CD14-positive monocyte (primary cell): Measurements from ENCODE around the gene RPS14. TPM values are rescaled to one million over a fixed set of nuclear protein-coding genes. Genes with fewer than 3 reads are reported as not detected.

ENCODE experiments used
- DNase-seq, 3 donors: peaks; one replicate each; pipeline ENCODE4 v3.0.0-alpha.2; 2011 to 2022
- H2AFZ ChIP-seq: 2 replicates; pipeline ENCODE4 v1.6.0; 2012; ENCODE audit warnings: mild to moderate bottlenecking, low read depth, low read length, inconsistent platforms; ENCODE audit not compliant: insufficient read depth, poor library complexity, severe bottlenecking
- H3K27ac ChIP-seq, 2 donors: 1 replicate in 1 of 2; 2 replicates in 1 of 2; pipeline ENCODE4 v1.5.1; 2012 to 2013; ENCODE audit warnings: low read length in 2 of 2, control low read depth in 1 of 2, inconsistent platforms in 1 of 2, low read depth in 1 of 2, mild to moderate bottlenecking in 1 of 2
- H3K27me3 ChIP-seq, 2 donors: one replicate each; pipeline versions ENCODE4 v1.6.0 to v1.6.1; 2011 to 2013; ENCODE audit warnings: low read length in 2 of 2; ENCODE audit not compliant: control insufficient read depth in 2 of 2, insufficient read depth in 2 of 2
- H3K36me3 ChIP-seq, 2 donors: replicated peaks in 1 of 2; 1 replicate in 1 of 2; 2 replicates in 1 of 2; pipeline versions ENCODE4 v1.5.1 to v1.6.1; 2012 to 2013; ENCODE audit warnings: low read length in 2 of 2, control low read depth in 1 of 2, inconsistent platforms in 1 of 2, mild to moderate bottlenecking in 1 of 2; ENCODE audit not compliant: insufficient read depth in 2 of 2, control insufficient read depth in 1 of 2
- H3K4me1 ChIP-seq, 2 donors: 1 replicate in 1 of 2; 2 replicates in 1 of 2; pipeline versions ENCODE4 v1.5.1 to v1.6.1; 2012 to 2013; ENCODE audit warnings: low read length in 2 of 2, control low read depth in 1 of 2, inconsistent platforms in 1 of 2, mild to moderate bottlenecking in 1 of 2, moderate library complexity in 1 of 2; ENCODE audit not compliant: insufficient read depth in 2 of 2, control insufficient read depth in 1 of 2
- H3K4me2 ChIP-seq: replicated peaks from 2 replicates; pipeline ENCODE3; 2012; ENCODE audit warnings: low read length, moderate library complexity, mild to moderate bottlenecking; ENCODE audit not compliant: poor library complexity, severe bottlenecking; ENCODE audit errors: extremely low read depth
- H3K4me3 ChIP-seq, 3 experiments: fragments of 200-600 bp in 1 of 3; sonication (generic) in 1 of 3; replicated peaks in 1 of 3; 1 replicate in 2 of 3; 2 replicates in 1 of 3; pipeline ENCODE4 v1.5.1; 2011 to 2013; ENCODE audit warnings: low read length in 3 of 3, mild to moderate bottlenecking in 3 of 3, control low read depth in 2 of 3, low read depth in 2 of 3, inconsistent platforms in 1 of 3, moderate library complexity in 1 of 3
- H3K79me2 ChIP-seq: 2 replicates; pipeline ENCODE4 v1.6.0; 2012; ENCODE audit warnings: mild to moderate bottlenecking, control low read depth, inconsistent platforms, low read length, moderate library complexity; ENCODE audit not compliant: insufficient read depth
- H3K9ac ChIP-seq: 2 replicates; pipeline ENCODE4 v1.6.0; 2017; ENCODE audit warnings: low read length, mild to moderate bottlenecking; ENCODE audit not compliant: insufficient read depth, poor library complexity, severe bottlenecking
- H3K9me3 ChIP-seq, 2 donors: replicated peaks in 1 of 2; 1 replicate in 1 of 2; 2 replicates in 1 of 2; pipeline versions ENCODE4 v1.5.1 to v1.6.1; 2012 to 2013; ENCODE audit warnings: low read length in 2 of 2, control low read depth in 1 of 2; ENCODE audit not compliant: control insufficient read depth in 1 of 2, insufficient read depth in 1 of 2
- H4K20me1 ChIP-seq: 2 replicates; pipeline ENCODE4 v1.6.0; 2012; ENCODE audit warnings: mild to moderate bottlenecking, low read length, control low read depth, moderate library complexity; ENCODE audit not compliant: insufficient read depth
- H3K27ac Mint-ChIP-seq, 7 donors: one replicate each; pipeline ENCODE4 v1.8.0; 2020; ENCODE audit warnings: mild to moderate bottlenecking in 7 of 7, mixed read lengths in 7 of 7, moderate library complexity in 6 of 7, inconsistent platforms in 2 of 7
- H3K27me3 Mint-ChIP-seq, 3 donors: one replicate each; pipeline ENCODE4 v1.8.0; 2021 to 2022; ENCODE audit warnings: low read depth in 3 of 3, mild to moderate bottlenecking in 3 of 3, mixed read lengths in 3 of 3, moderate library complexity in 3 of 3, inconsistent platforms in 1 of 3
- H3K36me3 Mint-ChIP-seq, 2 donors: one replicate each; pipeline ENCODE4 v1.8.0; 2020; ENCODE audit warnings: mixed read lengths in 2 of 2, inconsistent platforms in 1 of 2, mild to moderate bottlenecking in 1 of 2
- H3K4me1 Mint-ChIP-seq: one replicate; pipeline ENCODE4 v1.8.0; 2020; ENCODE audit warnings: mild to moderate bottlenecking, mixed read lengths
- H3K4me3 Mint-ChIP-seq, 2 donors: one replicate each; pipeline ENCODE4 v1.8.0; 2020; ENCODE audit warnings: mild to moderate bottlenecking in 2 of 2, mixed read lengths in 2 of 2, moderate library complexity in 1 of 2
- H3K9me3 Mint-ChIP-seq, 7 donors: one replicate each; pipeline ENCODE4 v1.8.0; 2020 to 2022; ENCODE audit warnings: mixed read lengths in 7 of 7, mild to moderate bottlenecking in 6 of 7, moderate library complexity in 6 of 7, inconsistent platforms in 2 of 7
- WGBS: methylation state at CpG from one replicate; pipeline ENCODE4 v1.1.5; 2013; ENCODE audit warnings: missing lambda C conversion rate; ENCODE audit not compliant: insufficient coverage; 5-methylcytosine and 5-hydroxymethylcytosine counted together
- intact Hi-C, 2 donors: fragments of 100-400 bp; cut with micrococcal nuclease; formaldehyde crosslinking; loops; one replicate each; pipeline versions ENCODE4 v1.15.0 to v1.15.1; 2023
- polyA plus RNA-seq, 3 donors: library from polyadenylated mRNA; depleted of rRNA in 1 of 3; unstranded in 2 of 3; stranded (reverse) in 1 of 3; fragments of 300-500 nt in 2 of 3; fragments of >200 nt in 1 of 3; fragmentation: Illumina TruSeq in 2 of 3; gene quantifications; 1 replicate in 2 of 3; 2 replicates in 1 of 3; pipeline ENCODE4 v1.2.3, GENCODE V29; 2012 to 2021
- TF ChIP-seq, protein P1 (sequence below): fragments of 200-600 bp; IDR thresholded peaks from one replicate; pipeline ENCODE4 v1.8.0; 2022; ENCODE audit warnings: antibody characterized with exemption, mild to moderate bottlenecking

RPS14 gene
- polyA plus RNA-seq, 3 donors = 2,768 to 4,675 (median 3,499) TPM

DNA sequence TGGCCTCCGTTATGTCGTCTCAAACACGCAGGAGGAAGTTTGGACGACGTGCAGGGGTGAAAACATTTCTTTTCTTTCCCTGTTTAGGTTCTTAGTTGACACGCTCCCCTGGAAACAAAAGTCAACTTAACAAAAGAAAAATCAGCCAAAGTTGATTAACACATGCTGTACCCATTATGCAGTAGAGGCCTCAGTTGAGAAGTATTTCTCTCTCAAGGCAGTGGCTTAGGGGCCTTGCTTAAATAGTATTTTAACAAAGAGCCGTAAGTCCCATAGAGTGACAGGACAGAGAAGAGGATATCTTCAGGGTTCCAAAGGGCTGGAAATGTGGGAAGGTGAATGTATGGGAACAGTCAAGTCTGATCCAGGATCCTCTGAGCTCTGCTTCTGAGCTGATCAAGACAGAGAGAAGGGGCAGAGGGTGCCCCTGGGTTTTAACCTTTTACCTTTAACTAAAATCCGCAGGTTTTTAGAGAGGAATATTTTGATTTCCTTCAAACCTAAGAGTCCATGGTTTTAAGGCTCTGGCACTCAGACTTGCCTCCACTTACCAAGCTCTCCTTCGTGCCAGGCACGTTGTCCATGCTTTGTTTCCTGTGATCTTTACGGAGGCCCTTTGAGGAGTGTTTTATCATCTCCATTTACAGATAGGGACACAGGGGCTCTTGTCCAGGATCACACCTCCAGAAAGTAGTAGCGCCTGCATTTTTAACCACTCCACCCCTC, 36.2 kb downstream of the RPS14 start:
- no peaks in the 10 kb centered on the region for H3K9me3 ChIP-seq
- peaks cover 0 to 6% (median 0%) of the 10 kb centered on the region in 7 donors for H3K9me3 Mint-ChIP-seq
- intact Hi-C loops = loop anchor here (5.0 kb wide), 2 partner anchors 34 to 64 kb away; partner anchors contain the start of gene RPS14 (in 2 of the 2)
- peaks cover 29 to 38% of the 10 kb centered on the region in 2 donors for H3K4me1 ChIP-seq
- H3K9ac ChIP-seq = peak overlapping the region; percentile 99
- H3K4me3 Mint-ChIP-seq = peak overlapping the region; percentile 97 to 99
- peaks cover 16 to 30% of the 10 kb centered on the region in 2 donors for H3K36me3 ChIP-seq
- H3K27ac Mint-ChIP-seq = peak overlapping the region; percentile 98 to 100 (median 99)
- H3K79me2 ChIP-seq = peaks cover 45% of the 10 kb centered on the region
- H2AFZ ChIP-seq = peak overlapping the region; percentile 66
- DNase-seq = no peak
- WGBS = 18% methylated on average over 3 of the region's 12 CpGs
- peak overlapping the region; percentile 98 to 99 for H3K27ac ChIP-seq
- peaks cover 43% of the 10 kb centered on the region for H4K20me1 ChIP-seq
- peak overlapping the region; percentile 98 to 100 (median 100) for H3K4me3 ChIP-seq
- TF ChIP-seq, protein P1, sequence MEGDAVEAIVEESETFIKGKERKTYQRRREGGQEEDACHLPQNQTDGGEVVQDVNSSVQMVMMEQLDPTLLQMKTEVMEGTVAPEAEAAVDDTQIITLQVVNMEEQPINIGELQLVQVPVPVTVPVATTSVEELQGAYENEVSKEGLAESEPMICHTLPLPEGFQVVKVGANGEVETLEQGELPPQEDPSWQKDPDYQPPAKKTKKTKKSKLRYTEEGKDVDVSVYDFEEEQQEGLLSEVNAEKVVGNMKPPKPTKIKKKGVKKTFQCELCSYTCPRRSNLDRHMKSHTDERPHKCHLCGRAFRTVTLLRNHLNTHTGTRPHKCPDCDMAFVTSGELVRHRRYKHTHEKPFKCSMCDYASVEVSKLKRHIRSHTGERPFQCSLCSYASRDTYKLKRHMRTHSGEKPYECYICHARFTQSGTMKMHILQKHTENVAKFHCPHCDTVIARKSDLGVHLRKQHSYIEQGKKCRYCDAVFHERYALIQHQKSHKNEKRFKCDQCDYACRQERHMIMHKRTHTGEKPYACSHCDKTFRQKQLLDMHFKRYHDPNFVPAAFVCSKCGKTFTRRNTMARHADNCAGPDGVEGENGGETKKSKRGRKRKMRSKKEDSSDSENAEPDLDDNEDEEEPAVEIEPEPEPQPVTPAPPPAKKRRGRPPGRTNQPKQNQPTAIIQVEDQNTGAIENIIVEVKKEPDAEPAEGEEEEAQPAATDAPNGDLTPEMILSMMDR = no peak
- H3K27me3 Mint-ChIP-seq = peaks cover 0 to 10% (median 1%) of the 10 kb centered on the region in 3 donors
- no peaks in the 10 kb centered on the region for H3K27me3 ChIP-seq
- peaks cover 21 to 34% of the 10 kb centered on the region in 2 donors for H3K36me3 Mint-ChIP-seq
- peak overlapping the region; percentile 82 for H3K4me2 ChIP-seq
- H3K4me1 Mint-ChIP-seq = peaks cover 36% of the 10 kb centered on the region

DNA sequence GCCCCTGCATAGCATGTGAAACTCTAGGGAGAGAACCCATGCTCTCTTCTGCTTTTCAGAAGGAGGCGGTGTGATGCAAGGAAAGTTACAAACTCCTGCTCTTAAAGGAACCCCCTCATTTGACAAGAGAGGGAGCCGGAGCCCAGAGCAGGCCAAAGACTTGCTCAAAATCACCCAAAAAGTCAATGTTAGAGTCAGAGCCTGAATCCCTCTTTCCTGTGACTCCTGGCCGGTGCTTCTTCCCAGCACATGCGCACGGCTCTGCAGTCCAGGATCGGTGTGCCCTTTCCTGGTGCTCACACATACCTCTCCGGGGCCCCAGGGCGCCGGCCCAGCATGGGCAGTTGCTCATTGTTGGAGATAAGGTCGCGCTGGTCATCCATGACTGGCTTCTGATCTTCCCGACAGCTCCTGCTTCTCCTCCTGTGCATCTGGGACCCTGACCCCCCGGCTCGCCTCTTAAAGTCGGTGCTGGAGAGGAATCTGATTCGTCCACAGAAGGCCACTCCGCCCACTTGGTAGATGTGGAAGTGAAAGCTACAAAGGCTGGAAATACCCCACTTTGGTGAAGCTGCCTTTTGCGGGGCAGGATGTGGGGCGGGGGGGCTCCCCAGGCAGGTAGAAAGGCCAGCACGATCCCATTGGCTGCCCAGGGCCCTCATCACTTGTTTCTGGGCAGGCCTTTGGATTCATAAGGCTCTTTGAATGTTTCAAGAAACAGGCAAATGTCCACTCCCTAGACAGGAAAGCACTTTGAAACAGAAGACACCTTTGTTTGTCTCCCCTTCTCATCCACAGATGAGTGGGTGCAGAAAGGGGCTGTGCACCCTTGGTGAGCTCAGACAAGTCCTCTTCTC, 37.0 kb downstream of the RPS14 start, which contains the start of gene CD74:
Gene CD74, minus strand, starts transcription at position 592 of the 857 bp plus-strand sequence. Its CDS starts 161 bp downstream, at position 431.
- intact Hi-C loops = loop anchor here (5.0 kb wide), 2 partner anchors 35 to 65 kb away; partner anchors contain the start of gene RPS14 (in 2 of the 2)
- Mint-ChIP-seq H3K27me3 (peaks cover 0 to 11% (median 1%) of the 10 kb centered on the region in 3 donors), H3K4me1 (peaks cover 42% of the 10 kb centered on the region), H3K9me3 (peaks cover 0 to 6% (median 0%) of the 10 kb centered on the region in 7 donors), H3K27ac (peak within 1 kb of the TSS; percentile 98 to 100 (median 99)), H3K36me3 (peaks cover 29 to 41% of the 10 kb centered on the region in 2 donors), H3K4me3 (peak within 1 kb of the TSS; percentile 97 to 99)
- peak within 1 kb of the TSS; percentile 99 for H3K9ac ChIP-seq
- peak within 1 kb of the TSS; percentile 66 for H2AFZ ChIP-seq
- H3K4me2 ChIP-seq = peak within 1 kb of the TSS; percentile 82
- H3K4me1 ChIP-seq = peaks cover 35 to 44% of the 10 kb centered on the region in 2 donors
- DNase-seq = peak; percentile 94 to 99 (median 98)
- WGBS = 0% methylated on average over 12 of the region's 20 CpGs
- H4K20me1 ChIP-seq = peaks cover 51% of the 10 kb centered on the region
- no peaks in the 10 kb centered on the region for H3K9me3 ChIP-seq
- peaks cover 23 to 38% of the 10 kb centered on the region in 2 donors for H3K36me3 ChIP-seq
- peak within 1 kb of the TSS; percentile 98 to 99 for H3K27ac ChIP-seq
- H3K27me3 ChIP-seq = no peaks in the 10 kb centered on the region
- peak within 1 kb of the TSS; percentile 98 to 100 (median 100) for H3K4me3 ChIP-seq
- H3K79me2 ChIP-seq = peaks cover 53% of the 10 kb centered on the region
- TF ChIP-seq, protein P1 = no peak
